T47D (cell line): ENCODE measurements around the gene ZFR.
A peak's percentile ranks its signal among the peaks of the same experiment; 100 is the strongest.
"Not testable (repeated sequence)": the region's sequence is repeated elsewhere in the genome, so short reads cannot be mapped to it uniquely, and the experiment has no call there.

Source experiments
- DNase-seq, 2 experiments: peaks; one replicate each; pipeline versions ENCODE4 v3.0.0 to v3.0.0-alpha.2; 2011 to 2012; ENCODE audit warnings: low read depth in 1 of 2, low spot score in 1 of 2
- JUND ChIP-seq: IDR thresholded peaks from 2 replicates; pipeline ENCODE4 v1.6.1; 2012; ENCODE audit warnings: low read depth
- in situ Hi-C: cut with HindIII; loops from 2 replicates; pipeline ENCODE4 v1.10.0; 2016; ENCODE audit warnings: low sequenced_read_pairs, low pct_unique_long_range_greater_than_20kb

Gene ZFR

DNA sequence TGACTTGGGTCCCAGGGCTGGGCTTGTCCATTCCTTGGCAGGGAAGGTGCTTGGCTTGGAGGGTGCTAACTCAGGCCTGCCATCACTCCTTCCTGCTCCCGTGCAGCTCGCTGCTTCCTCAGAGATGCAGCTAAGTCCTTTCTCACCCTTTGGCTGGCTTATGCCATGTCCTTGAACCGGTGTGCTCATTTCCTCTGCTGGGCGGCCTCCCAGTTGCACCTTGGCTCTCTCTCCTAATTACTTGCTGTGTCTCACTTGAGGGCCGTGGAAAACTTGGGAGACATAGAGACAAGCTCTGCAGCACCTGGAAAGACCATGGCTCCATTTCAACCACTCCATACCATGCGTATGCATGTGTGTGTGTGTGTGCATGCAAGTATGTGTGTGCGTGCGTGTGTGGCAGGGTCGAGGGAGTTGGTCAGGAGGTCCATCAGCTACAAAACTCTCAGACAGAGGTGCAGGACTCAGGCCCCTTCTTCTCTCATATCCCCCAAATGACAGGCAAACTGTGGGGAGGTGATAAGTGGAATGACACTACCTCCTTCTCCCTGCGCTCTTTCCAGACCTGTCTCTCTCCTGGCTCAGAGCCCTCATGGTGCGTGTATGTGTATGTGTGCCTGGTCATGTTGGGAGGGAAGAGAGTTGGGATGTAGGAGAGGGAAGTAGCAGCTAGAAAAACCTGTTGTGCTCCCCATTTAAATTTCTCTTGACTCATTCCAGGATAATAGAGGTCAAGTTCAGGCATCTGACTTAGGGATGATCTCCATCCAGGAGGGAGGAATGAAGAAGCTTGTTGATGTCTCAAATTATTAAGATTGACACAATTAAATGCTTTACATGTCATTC, 114.2 kb downstream of the ZFR start:
- TF ChIP-seq JUND, result no peak
- DNase-seq, result peak in 1 of 2 experiments; percentile 73
- in situ Hi-C loops, result no loop called here

DNA sequence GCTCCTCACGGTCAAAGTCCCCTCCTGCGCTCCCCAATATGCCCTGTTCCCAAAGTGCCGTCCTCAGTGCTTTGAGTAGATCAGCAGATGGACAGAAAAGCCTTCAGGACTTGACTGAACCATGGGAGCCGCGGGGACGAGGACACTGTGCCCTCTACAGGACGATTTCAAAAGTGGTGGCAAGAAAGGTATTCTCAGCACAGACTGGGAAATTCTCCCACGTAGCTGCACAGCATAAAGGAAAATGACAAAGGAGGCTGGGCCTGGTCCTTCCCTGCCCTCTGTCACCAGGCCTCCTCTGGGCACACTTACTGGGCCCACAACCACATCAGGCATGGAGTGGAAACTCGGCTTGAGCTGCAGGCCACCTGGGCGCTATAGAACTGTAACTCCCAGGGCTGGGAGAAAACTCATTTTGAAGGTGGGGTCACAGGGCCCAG, 115.1 kb downstream of the ZFR start:
- in situ Hi-C loops, result no loop called here
- DNase-seq, result peak; percentile 61 to 90
- TF ChIP-seq JUND, result no peak

DNA sequence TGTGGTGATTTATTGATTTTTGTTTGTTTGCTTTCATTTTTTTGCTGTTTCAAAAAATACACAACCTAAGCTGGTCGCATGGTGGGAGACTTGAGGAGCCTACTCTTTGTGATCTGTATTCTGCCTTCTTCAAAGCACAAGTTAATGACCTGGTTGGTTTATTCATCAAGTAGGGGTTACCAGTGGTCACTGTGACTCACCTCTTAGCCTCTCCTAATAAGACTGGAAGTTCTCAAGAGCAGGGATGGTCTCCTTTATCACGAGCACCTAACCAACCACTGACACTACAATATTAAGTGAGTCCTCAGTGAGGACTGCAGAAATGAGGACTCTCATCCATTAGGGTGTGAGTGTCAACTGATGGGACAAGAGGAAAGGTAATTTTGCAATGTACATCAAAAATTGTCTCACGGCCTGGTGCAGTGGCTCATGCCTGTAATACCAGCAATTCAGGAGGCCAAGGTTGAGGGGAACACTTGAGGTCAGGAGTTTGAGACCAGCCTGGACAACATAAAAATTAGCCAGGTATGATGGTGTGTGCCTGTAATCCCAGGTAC, 118.2 kb downstream of the ZFR start:
- no peak for DNase-seq
- in situ Hi-C loops, result no loop called here
- no peak for TF ChIP-seq JUND

DNA sequence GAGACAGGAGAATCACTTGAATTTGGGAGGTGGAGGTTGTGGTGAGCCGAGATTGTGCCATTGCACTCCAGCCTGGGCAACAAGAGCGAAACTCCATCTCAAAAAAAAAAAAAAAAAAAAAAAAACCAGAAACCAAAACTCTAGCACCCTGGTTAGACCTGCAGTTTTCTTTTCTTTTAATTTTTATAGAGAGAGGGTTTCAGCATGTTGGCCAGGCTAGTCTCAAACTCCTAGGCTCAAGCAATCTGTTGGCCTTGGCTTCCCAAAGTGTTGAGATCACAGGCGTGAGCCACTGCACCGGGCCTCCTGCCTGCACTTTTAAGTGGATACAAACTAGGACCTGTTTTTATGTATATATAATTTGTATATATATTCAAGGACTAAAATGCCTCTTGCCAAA, 118.9 kb downstream of the ZFR start:
- in situ Hi-C loops, result no loop called here
- no peak for DNase-seq
- no peak for TF ChIP-seq JUND

DNA sequence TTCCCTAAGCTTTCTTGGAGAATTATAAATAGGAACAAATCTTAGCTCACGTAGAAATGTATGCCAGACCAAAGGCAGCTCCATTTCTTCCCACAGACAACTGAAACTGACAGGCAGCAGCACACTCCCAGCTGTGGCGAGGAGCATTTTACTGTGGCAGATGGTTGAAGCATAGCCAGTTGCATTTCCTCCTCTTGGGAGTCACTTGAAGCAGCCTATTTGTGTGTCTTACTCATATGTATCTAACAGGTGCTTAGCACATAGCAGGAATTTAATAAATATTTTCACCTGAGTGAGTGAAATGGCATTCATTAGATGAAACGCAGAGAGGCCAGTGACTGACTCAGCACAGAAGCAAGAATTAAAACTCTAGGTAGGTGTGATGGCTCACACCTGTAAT, 119.5 kb downstream of the ZFR start:
- no peak for DNase-seq

DNA sequence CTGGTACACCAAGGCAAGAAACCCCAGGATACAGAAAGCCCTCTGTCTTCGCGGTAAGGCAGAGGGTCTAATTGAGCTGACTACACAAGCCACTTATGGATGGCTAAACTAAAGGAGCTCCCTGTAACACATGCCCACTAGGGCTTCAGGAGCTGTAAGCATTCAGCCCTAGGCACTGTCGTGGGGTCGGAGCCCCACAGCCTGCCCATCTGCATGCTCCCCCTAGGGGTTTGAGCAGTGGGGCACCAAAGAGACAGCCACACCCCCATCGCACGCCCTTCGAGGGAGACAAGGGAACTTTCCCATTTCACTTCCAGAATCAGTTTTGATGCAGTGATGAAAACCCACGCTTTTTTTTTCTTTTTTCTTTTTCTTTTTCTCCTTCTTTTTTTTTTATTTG, 120.8 kb downstream of the ZFR start:
- TF ChIP-seq JUND, result no peak
- in situ Hi-C loops, result no loop called here
- DNase-seq, result no peak

More for the DNA sequence above, 119.5 kb downstream of the ZFR start:
- in situ Hi-C loops, result no loop called here
- no peak for TF ChIP-seq JUND

DNA sequence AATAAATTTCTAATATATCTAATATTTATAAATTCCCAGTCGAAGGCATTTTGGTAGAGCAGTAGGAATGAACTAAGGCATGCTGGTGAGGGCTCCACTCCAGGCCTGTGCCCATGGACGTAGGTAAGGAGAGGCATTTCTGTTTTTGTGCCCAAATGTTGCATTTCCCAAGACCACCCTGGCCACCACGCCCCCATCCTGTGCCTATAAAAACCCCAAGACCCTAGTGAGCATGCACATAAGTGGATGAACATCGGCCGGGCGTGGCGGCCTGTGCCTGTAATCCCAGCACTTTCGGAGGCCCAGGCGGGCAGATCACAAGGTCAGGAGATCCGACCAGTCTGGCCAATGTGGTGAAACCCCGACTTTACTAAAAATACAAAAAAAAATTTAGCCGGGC, 121.7 kb downstream of the ZFR start:
- in situ Hi-C loops, result no loop called here
- no peak for TF ChIP-seq JUND
- no peak for DNase-seq

DNA sequence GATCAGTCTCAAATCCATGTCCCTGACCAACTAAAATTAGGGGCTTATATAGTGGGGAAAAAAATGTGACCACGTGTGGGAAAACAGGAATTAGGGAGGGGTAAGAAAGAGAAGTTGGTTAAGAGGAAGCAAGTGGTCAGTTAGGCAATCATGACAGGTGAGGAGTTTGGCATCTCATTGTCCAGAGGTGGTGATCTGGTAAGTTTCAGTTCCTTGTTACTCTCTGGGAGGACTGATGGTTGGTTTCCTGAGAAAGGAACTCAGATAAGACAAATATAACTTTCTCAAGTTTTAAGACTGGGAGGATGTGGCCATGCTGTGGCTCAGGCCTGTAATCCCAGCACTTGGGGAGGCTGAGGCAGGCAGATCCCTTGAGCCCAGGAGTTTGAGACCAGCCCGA, 122.8 kb downstream of the ZFR start:
- in situ Hi-C loops, DNase-seq: not testable (repeated sequence)

DNA sequence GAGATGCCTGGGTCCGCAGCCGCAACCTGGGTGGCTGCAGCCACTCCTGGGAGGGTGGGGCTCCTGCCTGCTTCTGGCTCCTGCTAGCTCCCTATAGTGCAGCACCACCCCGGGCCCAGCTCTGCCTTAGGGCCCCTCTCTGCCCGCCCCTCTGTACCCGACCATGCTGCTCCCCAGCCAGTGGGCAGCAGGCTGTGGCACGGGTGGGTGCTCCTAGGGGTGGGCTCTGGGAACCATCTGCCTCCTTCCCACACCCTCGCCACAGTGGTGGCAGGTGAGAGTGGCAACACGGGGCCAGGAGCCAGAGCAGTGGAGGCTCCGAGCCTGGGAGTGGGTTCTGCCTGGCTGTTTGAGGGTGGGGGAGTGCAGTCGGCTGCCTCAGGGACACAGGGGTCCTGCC, 124.0 kb downstream of the ZFR start:
- in situ Hi-C loops, result no loop called here
- TF ChIP-seq JUND, result no peak
- no peak for DNase-seq

DNA sequence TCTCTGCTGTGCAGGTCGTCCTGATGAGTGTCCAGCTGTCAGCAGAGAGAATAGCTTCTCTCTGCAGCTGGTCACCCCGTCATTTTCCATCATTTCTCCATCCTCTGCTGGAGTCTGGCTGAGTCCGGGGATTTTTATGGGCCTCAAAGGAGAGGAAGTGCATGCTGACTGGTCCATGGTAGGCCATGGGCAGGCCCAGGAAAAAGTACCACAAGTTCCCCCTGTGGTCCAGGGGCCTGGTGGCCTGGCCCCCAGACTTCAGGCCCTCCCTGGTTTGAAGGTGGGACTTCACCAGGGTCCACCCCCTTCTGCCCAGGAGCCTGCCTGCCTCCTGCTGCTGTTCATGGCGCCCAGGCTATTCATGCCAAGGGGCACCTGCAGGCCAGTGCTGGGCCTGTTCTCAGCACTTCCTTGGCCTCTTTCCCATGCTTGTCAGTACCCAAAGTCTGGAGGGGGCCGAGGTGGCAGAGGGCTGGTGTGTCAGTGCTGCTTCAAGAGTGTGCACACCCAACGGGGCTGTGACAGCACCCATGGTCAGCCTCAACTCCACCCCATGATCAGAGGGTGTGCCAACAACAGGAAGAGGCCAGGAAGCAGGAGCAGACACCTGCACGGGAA, 124.5 kb downstream of the ZFR start:
- in situ Hi-C loops, result no loop called here
- DNase-seq, result no peak
- TF ChIP-seq JUND, result no peak

DNA sequence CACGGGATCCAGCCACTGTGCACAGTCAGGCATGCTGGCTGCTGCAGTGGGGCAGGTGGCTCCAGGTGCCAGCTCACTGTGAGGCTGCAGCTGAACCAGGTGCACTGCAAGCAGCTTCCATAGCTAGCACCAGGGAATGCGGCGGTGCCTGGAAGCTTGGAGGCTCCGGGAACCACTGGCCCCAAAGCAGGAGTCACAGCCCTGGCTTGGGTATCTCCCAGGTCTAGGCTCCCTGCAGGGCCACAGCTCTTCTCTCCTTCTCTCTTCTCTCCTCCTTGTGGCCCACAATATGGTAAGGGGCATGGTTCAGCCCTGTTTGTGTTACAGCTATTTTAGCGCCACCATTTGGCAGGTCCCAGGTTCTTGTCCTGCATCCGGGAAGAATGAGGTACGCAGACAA, 125.1 kb downstream of the ZFR start:
- TF ChIP-seq JUND, result no peak
- in situ Hi-C loops, result no loop called here
- peak in 1 of 2 experiments; percentile 29 for DNase-seq

DNA sequence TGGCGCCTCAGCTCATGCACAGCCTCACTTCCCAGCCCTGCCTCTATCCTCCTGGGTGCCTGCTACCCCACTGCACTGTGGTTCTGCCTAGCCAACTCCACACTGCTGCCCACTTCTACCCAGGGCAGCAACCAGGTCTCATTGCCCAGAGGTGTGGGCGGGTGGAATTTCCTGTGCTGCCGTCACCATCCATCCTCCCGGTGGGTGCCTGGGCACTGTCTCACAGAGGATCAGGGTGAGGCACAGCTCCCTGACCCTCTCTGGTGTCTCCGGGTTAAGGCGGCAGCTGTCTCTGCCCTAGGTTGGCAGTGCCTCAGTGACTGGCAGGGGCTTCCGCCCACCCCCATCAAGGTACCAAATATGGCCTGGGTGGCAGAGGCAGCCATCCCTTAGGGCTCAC, 127.5 kb downstream of the ZFR start:
- TF ChIP-seq JUND, result no peak
- in situ Hi-C loops, result no loop called here
- no peak for DNase-seq
